ENCODE measurements around the gene PLXNA4.

DNA sequence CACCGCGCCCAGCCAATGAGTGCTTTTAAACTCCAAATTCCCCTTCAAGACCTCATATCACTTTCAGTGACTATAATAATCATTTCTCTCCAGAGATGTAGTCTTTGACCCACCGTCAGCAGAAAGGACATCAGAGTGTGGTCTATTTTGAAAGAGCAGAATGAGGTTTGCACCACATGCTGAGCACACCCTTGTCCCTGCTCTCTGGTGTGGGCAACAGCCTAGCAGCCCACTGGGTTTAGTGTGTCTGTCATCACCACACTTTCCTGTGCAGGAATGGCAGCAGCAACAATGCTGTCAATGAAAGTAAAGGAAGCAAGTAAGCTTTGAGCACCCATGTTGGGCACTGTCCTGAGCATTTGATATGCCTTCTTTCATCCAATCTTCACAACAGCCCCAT, 122.4 kb downstream of the PLXNA4 start:
- no peak for TF ChIP-seq POLR2A (IDR thresholded peaks at IDR 0.05)
- TF ChIP-seq CTCF (IDR thresholded peaks at IDR 0.05): no peak

Data from lower leg skin (tissue), 3 donors.